Measurements from ENCODE around the gene SUSD6.

DNA sequence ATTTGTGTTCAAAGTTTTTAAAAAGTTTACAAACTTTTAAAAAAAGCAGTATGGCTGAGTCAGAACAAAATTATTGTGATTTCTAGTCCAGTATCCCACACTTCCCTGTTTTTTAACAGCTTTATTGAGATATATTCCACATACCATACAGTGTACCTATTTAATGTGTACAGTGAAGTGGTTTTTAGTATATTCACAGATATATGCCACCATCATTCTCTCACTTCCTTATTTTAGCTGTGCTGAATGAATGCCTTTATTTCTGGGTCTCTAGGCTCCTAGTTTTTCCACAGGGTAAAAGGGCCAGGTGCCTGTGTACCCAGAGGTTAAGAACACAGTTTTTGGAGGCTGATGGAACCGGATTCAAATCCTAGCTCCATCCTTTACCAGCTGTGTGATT is 96.7 kb downstream of the SUSD6 start:
- TF ChIP-seq, protein P1, sequence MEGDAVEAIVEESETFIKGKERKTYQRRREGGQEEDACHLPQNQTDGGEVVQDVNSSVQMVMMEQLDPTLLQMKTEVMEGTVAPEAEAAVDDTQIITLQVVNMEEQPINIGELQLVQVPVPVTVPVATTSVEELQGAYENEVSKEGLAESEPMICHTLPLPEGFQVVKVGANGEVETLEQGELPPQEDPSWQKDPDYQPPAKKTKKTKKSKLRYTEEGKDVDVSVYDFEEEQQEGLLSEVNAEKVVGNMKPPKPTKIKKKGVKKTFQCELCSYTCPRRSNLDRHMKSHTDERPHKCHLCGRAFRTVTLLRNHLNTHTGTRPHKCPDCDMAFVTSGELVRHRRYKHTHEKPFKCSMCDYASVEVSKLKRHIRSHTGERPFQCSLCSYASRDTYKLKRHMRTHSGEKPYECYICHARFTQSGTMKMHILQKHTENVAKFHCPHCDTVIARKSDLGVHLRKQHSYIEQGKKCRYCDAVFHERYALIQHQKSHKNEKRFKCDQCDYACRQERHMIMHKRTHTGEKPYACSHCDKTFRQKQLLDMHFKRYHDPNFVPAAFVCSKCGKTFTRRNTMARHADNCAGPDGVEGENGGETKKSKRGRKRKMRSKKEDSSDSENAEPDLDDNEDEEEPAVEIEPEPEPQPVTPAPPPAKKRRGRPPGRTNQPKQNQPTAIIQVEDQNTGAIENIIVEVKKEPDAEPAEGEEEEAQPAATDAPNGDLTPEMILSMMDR (IDR thresholded peaks at IDR 0.05 in 4 of 5, conservative IDR thresholded peaks at IDR 0.05 in 1 of 5), result no peak
- no peak for TF ChIP-seq POLR2A (IDR thresholded peaks at IDR 0.05)
